CD4-positive, alpha-beta memory T cell (primary cell): Measurements from ENCODE around the gene NARS2. TPM values are rescaled to one million over a fixed set of nuclear protein-coding genes. Genes with fewer than 3 reads are reported as not detected.

ENCODE experiments used
- CTCF ChIA-PET: fragments of 350-600 bp; sonication (Branson Sonifier 250); formaldehyde crosslinking; loops from one replicate; lab custom pipeline; 2021; ENCODE audit warnings: inconsistent platforms; ENCODE audit not compliant: partially characterized antibody; lab: Charles Lee
- POLR2A ChIA-PET: fragments of 350-600 bp; sonication (Branson Sonifier 250); formaldehyde crosslinking; loops from one replicate; lab custom pipeline; 2021; ENCODE audit not compliant: partially characterized antibody; lab: Charles Lee
- DNase-seq, 5 donors: peaks; one replicate each; pipeline versions ENCODE4 v3.0.0 to v3.0.0-alpha.2; 2020 to 2022; ENCODE audit warnings: mixed read lengths in 1 of 5
- H3K27ac ChIP-seq: one replicate; pipeline ENCODE4 v1.7.0; 2013; ENCODE audit warnings: low read depth, low read length
- H3K27me3 ChIP-seq: 2 replicates; pipeline ENCODE4 v1.7.0; 2013; ENCODE audit warnings: mild to moderate bottlenecking, low read length, moderate library complexity; ENCODE audit not compliant: insufficient read depth
- H3K36me3 ChIP-seq: 2 replicates; pipeline ENCODE4 v1.7.0; 2013; ENCODE audit warnings: mild to moderate bottlenecking, low read length, moderate library complexity; ENCODE audit not compliant: insufficient read depth
- H3K4me1 ChIP-seq: 2 replicates; pipeline ENCODE4 v1.7.0; 2013; ENCODE audit warnings: mild to moderate bottlenecking, low read length, moderate library complexity; ENCODE audit not compliant: insufficient read depth
- H3K4me3 ChIP-seq, 2 donors: one replicate each; pipeline ENCODE4 v1.7.0; 2013; ENCODE audit warnings: low read length in 2 of 2, mild to moderate bottlenecking in 1 of 2
- H3K9me3 ChIP-seq, 2 donors: one replicate each; pipeline ENCODE4 v1.7.0; 2013; ENCODE audit warnings: low read length in 2 of 2, control low read depth in 1 of 2; ENCODE audit not compliant: control insufficient read depth in 1 of 2
- H3K27ac Mint-ChIP-seq, 7 donors: one replicate each; pipeline ENCODE4 v1.8.0; 2020 to 2021; ENCODE audit warnings: mixed read lengths in 7 of 7, mild to moderate bottlenecking in 6 of 7, inconsistent platforms in 3 of 7, moderate library complexity in 3 of 7
- H3K27me3 Mint-ChIP-seq, 2 donors: one replicate each; pipeline ENCODE4 v1.8.0; 2020 to 2021; ENCODE audit warnings: mixed read lengths in 2 of 2
- H3K36me3 Mint-ChIP-seq, 2 donors: one replicate each; pipeline ENCODE4 v1.8.0; 2020 to 2021; ENCODE audit warnings: mixed read lengths in 2 of 2, inconsistent platforms in 1 of 2, mild to moderate bottlenecking in 1 of 2
- H3K4me1 Mint-ChIP-seq, 4 donors: one replicate each; pipeline ENCODE4 v1.8.0; 2020 to 2021; ENCODE audit warnings: mixed read lengths in 4 of 4, mild to moderate bottlenecking in 1 of 4
- H3K4me3 Mint-ChIP-seq, 8 donors: one replicate each; pipeline ENCODE4 v1.8.0; 2020 to 2021; ENCODE audit warnings: mixed read lengths in 8 of 8, mild to moderate bottlenecking in 7 of 8, moderate library complexity in 6 of 8, inconsistent platforms in 3 of 8
- H3K9me3 Mint-ChIP-seq, 8 donors: one replicate each; pipeline ENCODE4 v1.8.0; 2020 to 2021; ENCODE audit warnings: mixed read lengths in 8 of 8, mild to moderate bottlenecking in 5 of 8, inconsistent platforms in 3 of 8, moderate library complexity in 1 of 8
- intact Hi-C: fragments of 100-400 bp; cut with micrococcal nuclease; formaldehyde crosslinking; loops from one replicate; pipeline ENCODE4 v1.15.1; 2023
- polyA plus RNA-seq, 2 donors: library from polyadenylated mRNA; unstranded; fragments of 300-500 nt; fragmentation: Illumina TruSeq; gene quantifications; one replicate each; pipeline ENCODE4 v1.2.3, GENCODE V29; 2021
- total RNA-seq, 2 experiments: library from RNA; stranded (reverse); gene quantifications; one replicate each; pipeline ENCODE4 v1.2.3, GENCODE V29; 2021

Gene NARS2
- total and polyA plus RNA-seq, 4 experiments from 2014 or later = 14.3 to 18.4 (median 16.7) TPM

GRCh38 chr11:78415338-78415737 lies 159.3 kb downstream of the NARS2 start:
- Histone ChIP-seq H3K27me3 (no peaks in the 10 kb centered on the region), H3K27ac (no peak overlapping the region), H3K4me1 (peaks cover 18% of the 10 kb centered on the region), H3K36me3 (no peaks in the 10 kb centered on the region), H3K4me3 (no peak overlapping the region), H3K9me3 (no peaks in the 10 kb centered on the region)
- POLR2A ChIA-PET = interaction anchor here (3.9 kb wide), 1 partner anchor 159 kb away, joined by 28 read pairs; the partner anchor contains the start of gene NARS2
- intact Hi-C loops = no loop called here
- peaks cover 2 to 5% of the 10 kb centered on the region in 2 donors for H3K27me3 Mint-ChIP-seq
- H3K36me3 Mint-ChIP-seq = peaks cover 0 to 4% of the 10 kb centered on the region in 2 donors
- H3K4me3 Mint-ChIP-seq = peak overlapping the region in 4 of 8 donors; percentile 12 to 61 (median 46)
- peaks cover 14 to 26% (median 22%) of the 10 kb centered on the region in 4 donors for H3K4me1 Mint-ChIP-seq
- CTCF ChIA-PET = interaction anchor here (1.0 to 8.8 kb wide), 11 partner anchors 11 to 370 kb away, joined by 3 to 121 read pairs (median 5); partner anchors contain the start of genes ALG8 and NARS2
- peak overlapping the region in 2 of 7 donors; percentile 41 to 82 for H3K27ac Mint-ChIP-seq
- no peak for DNase-seq
- no peaks in the 10 kb centered on the region for H3K9me3 Mint-ChIP-seq

GRCh38 chr11:78414321-78415051 lies 160.2 kb downstream of the NARS2 start:
- Mint-ChIP-seq H3K4me1 (peaks cover 12 to 22% (median 19%) of the 10 kb centered on the region in 4 donors), H3K36me3 (peaks cover 4% of the 10 kb centered on the region in 2 donors), H3K27me3 (peaks cover 2 to 5% of the 10 kb centered on the region in 2 donors), H3K9me3 (peaks cover 0 to 4% (median 2%) of the 10 kb centered on the region in 8 donors), H3K27ac (peak overlapping the region in 1 of 7 donors; percentile 61), H3K4me3 (peak overlapping the region in 1 of 8 donors; percentile 40)
- POLR2A ChIA-PET = no interaction called here
- Histone ChIP-seq H3K36me3 (no peaks in the 10 kb centered on the region), H3K4me3 (no peak overlapping the region), H3K4me1 (peaks cover 14% of the 10 kb centered on the region), H3K9me3 (no peaks in the 10 kb centered on the region), H3K27ac (no peak overlapping the region), H3K27me3 (no peaks in the 10 kb centered on the region)
- CTCF ChIA-PET = interaction anchor here (1.2 to 8.8 kb wide), 6 partner anchors 9 to 275 kb away, joined by 3 to 121 read pairs (median 8); partner anchors contain the start of genes ALG8 and NARS2
- peak in 2 of 5 donors; percentile 15 to 17 for DNase-seq
- intact Hi-C loops = no loop called here

GRCh38 chr11:78408619-78409018 lies 166.0 kb downstream of the NARS2 start:
- intact Hi-C loops = no loop called here
- ChIA-PET CTCF (no interaction called here), POLR2A (no interaction called here)
- H3K27me3 ChIP-seq = no peaks in the 10 kb centered on the region
- Mint-ChIP-seq H3K36me3 (peaks cover 9 to 20% of the 10 kb centered on the region in 2 donors), H3K4me3 (no peak overlapping the region), H3K27me3 (no peaks in the 10 kb centered on the region), H3K9me3 (peaks cover 0 to 9% (median 7%) of the 10 kb centered on the region in 8 donors), H3K27ac (no peak overlapping the region), H3K4me1 (peaks cover 0 to 1% (median 0%) of the 10 kb centered on the region in 4 donors)
- H3K36me3 ChIP-seq = no peaks in the 10 kb centered on the region
- DNase-seq = no peak
- H3K4me3 ChIP-seq = no peak overlapping the region
- no peak overlapping the region for H3K27ac ChIP-seq
- H3K4me1 ChIP-seq = no peaks in the 10 kb centered on the region
- H3K9me3 ChIP-seq = no peaks in the 10 kb centered on the region

GRCh38 chr11:78406568-78407196 lies 168.0 kb downstream of the NARS2 start:
- Histone ChIP-seq H3K27ac (no peak overlapping the region), H3K27me3 (no peaks in the 10 kb centered on the region), H3K9me3 (no peaks in the 10 kb centered on the region), H3K4me1 (no peaks in the 10 kb centered on the region), H3K4me3 (no peak overlapping the region), H3K36me3 (no peaks in the 10 kb centered on the region)
- Mint-ChIP-seq H3K4me3 (no peak overlapping the region), H3K27ac (peak overlapping the region in 1 of 7 donors; percentile 27), H3K9me3 (peaks cover 0 to 9% (median 7%) of the 10 kb centered on the region in 8 donors), H3K27me3 (no peaks in the 10 kb centered on the region), H3K4me1 (peaks cover 0 to 1% (median 0%) of the 10 kb centered on the region in 4 donors), H3K36me3 (peaks cover 9 to 20% of the 10 kb centered on the region in 2 donors)
- DNase-seq = no peak
- intact Hi-C loops = no loop called here
- POLR2A ChIA-PET = interaction anchor here (1.5 kb wide), 1 partner anchor 11 kb away, joined by 3 read pairs; the partner anchor contains the start of gene GAB2
- CTCF ChIA-PET = interaction anchor here (0.8 to 1.4 kb wide), 2 partner anchors 10 to 158 kb away, joined by 3 read pairs; no protein-coding TSS in a partner anchor

GRCh38 chr11:78405805-78406204 lies 168.9 kb downstream of the NARS2 start:
- Mint-ChIP-seq H3K4me1 (peaks cover 0 to 1% (median 0%) of the 10 kb centered on the region in 4 donors), H3K9me3 (peaks cover 0 to 9% (median 7%) of the 10 kb centered on the region in 8 donors), H3K27me3 (no peaks in the 10 kb centered on the region), H3K4me3 (no peak overlapping the region), H3K36me3 (peaks cover 9 to 20% of the 10 kb centered on the region in 2 donors), H3K27ac (no peak overlapping the region)
- intact Hi-C loops = no loop called here
- Histone ChIP-seq H3K36me3 (no peaks in the 10 kb centered on the region), H3K9me3 (no peaks in the 10 kb centered on the region), H3K4me3 (no peak overlapping the region), H3K27ac (no peak overlapping the region), H3K4me1 (no peaks in the 10 kb centered on the region), H3K27me3 (no peaks in the 10 kb centered on the region)
- CTCF ChIA-PET = interaction anchor here (0.9 to 1.4 kb wide), 3 partner anchors 8 to 15 kb away, joined by 3 read pairs; no protein-coding TSS in a partner anchor
- POLR2A ChIA-PET = no interaction called here
- DNase-seq = no peak

- H3K36me3 Mint-ChIP-seq = peaks cover 7 to 15% of the 10 kb centered on the region in 2 donors
Observed at GRCh38 chr11:78403781-78404180, 170.9 kb downstream of the NARS2 start.

GRCh38 chr11:78402847-78403246 lies 171.8 kb downstream of the NARS2 start:
- Mint-ChIP-seq H3K4me1 (peaks cover 0 to 1% (median 0%) of the 10 kb centered on the region in 4 donors), H3K9me3 (peaks cover 0 to 2% (median 0%) of the 10 kb centered on the region in 8 donors), H3K4me3 (no peak overlapping the region), H3K36me3 (peaks cover 5 to 8% of the 10 kb centered on the region in 2 donors), H3K27me3 (no peaks in the 10 kb centered on the region), H3K27ac (no peak overlapping the region)
- no peak overlapping the region for H3K4me3 ChIP-seq
- H3K27me3 ChIP-seq = no peaks in the 10 kb centered on the region
- POLR2A ChIA-PET = no interaction called here
- H3K4me1 ChIP-seq = no peaks in the 10 kb centered on the region
- no peaks in the 10 kb centered on the region for H3K36me3 ChIP-seq
- no peak for DNase-seq
- CTCF ChIA-PET = no interaction called here
- H3K27ac ChIP-seq = no peak overlapping the region
- intact Hi-C loops = no loop called here
- no peaks in the 10 kb centered on the region for H3K9me3 ChIP-seq

More at GRCh38 chr11:78403781-78404180, 170.9 kb downstream of the NARS2 start:
- DNase-seq = no peak
- Histone ChIP-seq H3K9me3 (no peaks in the 10 kb centered on the region), H3K4me1 (no peaks in the 10 kb centered on the region), H3K4me3 (no peak overlapping the region), H3K36me3 (no peaks in the 10 kb centered on the region), H3K27me3 (no peaks in the 10 kb centered on the region), H3K27ac (no peak overlapping the region)
- CTCF ChIA-PET = no interaction called here
- H3K4me3 Mint-ChIP-seq = no peak overlapping the region
- intact Hi-C loops = no loop called here
- no peak overlapping the region for H3K27ac Mint-ChIP-seq
- H3K4me1 Mint-ChIP-seq = peaks cover 0 to 1% (median 0%) of the 10 kb centered on the region in 4 donors
- H3K27me3 Mint-ChIP-seq = no peaks in the 10 kb centered on the region
- H3K9me3 Mint-ChIP-seq = peaks cover 0 to 6% (median 2%) of the 10 kb centered on the region in 8 donors
- POLR2A ChIA-PET = interaction anchor here (0.7 kb wide), 1 partner anchor 35 kb away, joined by 3 read pairs; no protein-coding TSS in a partner anchor
